HepG2 (cell line): Measurements from ENCODE around the gene MEG3. TPM values are rescaled to one million over a fixed set of nuclear protein-coding genes. Genes with fewer than 3 reads are reported as not detected.

Source experiments
- ELF1 ChIP-seq: sonication (generic); formaldehyde crosslinking; IDR thresholded peaks from 2 replicates; pipeline ENCODE4 v1.4.0; 2020; ENCODE audit warnings: missing genetic modification reagents
- NCOA1 ChIP-seq: sonication (generic); formaldehyde crosslinking; IDR thresholded peaks from 2 replicates; pipeline ENCODE4 v1.9.0; 2021; ENCODE audit warnings: missing genetic modification reagents
- RXRB ChIP-seq: IDR thresholded peaks from 2 replicates; pipeline ENCODE4 v1.6.1; 2016; ENCODE audit warnings: borderline replicate concordance, missing genetic modification reagents, missing compliant biosample characterization
- SCMH1 ChIP-seq: sonication (generic); formaldehyde crosslinking; IDR thresholded peaks from 2 replicates; pipeline ENCODE4 v1.9.0; 2021; ENCODE audit warnings: missing genetic modification reagents, mild to moderate bottlenecking, borderline replicate concordance
- SPEN ChIP-seq: sonication (generic); formaldehyde crosslinking; IDR thresholded peaks from 2 replicates; pipeline ENCODE4 v1.5.1; 2020; ENCODE audit warnings: low read depth, mild to moderate bottlenecking, missing genetic modification reagents
- YY1 ChIP-seq: IDR thresholded peaks from 2 replicates; pipeline ENCODE4 v1.6.1; 2011; ENCODE audit warnings: low read length, low read depth, moderate library complexity, mild to moderate bottlenecking; ENCODE audit not compliant: insufficient read depth, insufficient replicate concordance
- ZBTB20 ChIP-seq: sonication (generic); formaldehyde crosslinking; IDR thresholded peaks from 2 replicates; pipeline ENCODE4 v1.8.1; 2023; ENCODE audit warnings: missing genetic modification reagents, low read depth, mild to moderate bottlenecking, borderline replicate concordance
- ZBTB37 ChIP-seq: sonication (generic); formaldehyde crosslinking; IDR thresholded peaks from 2 replicates; pipeline ENCODE4 v1.4.0; 2020; ENCODE audit warnings: mild to moderate bottlenecking, missing genetic modification reagents
- ZBTB39 ChIP-seq: sonication (generic); formaldehyde crosslinking; IDR thresholded peaks from 2 replicates; pipeline ENCODE4 v1.5.0; 2020; ENCODE audit warnings: missing genetic modification reagents
- ZBTB8A ChIP-seq: sonication (generic); formaldehyde crosslinking; IDR thresholded peaks from 2 replicates; pipeline ENCODE4 v1.4.0; 2020; ENCODE audit warnings: mild to moderate bottlenecking, low read depth, missing genetic modification reagents, borderline replicate concordance
- ZC3H13 ChIP-seq: sonication (generic); formaldehyde crosslinking; IDR thresholded peaks from 2 replicates; pipeline ENCODE4 v1.8.1; 2023; ENCODE audit warnings: mild to moderate bottlenecking, missing genetic modification reagents, moderate library complexity
- ZFP62 ChIP-seq: sonication (generic); formaldehyde crosslinking; IDR thresholded peaks from 2 replicates; pipeline ENCODE4 v1.4.0; 2020; ENCODE audit warnings: missing genetic modification reagents
- ZNF20 ChIP-seq: sonication (generic); formaldehyde crosslinking; IDR thresholded peaks from 2 replicates; pipeline ENCODE4 v1.4.0; 2020; ENCODE audit warnings: mild to moderate bottlenecking, moderate library complexity, missing genetic modification reagents
- ZNF224 ChIP-seq: sonication (generic); formaldehyde crosslinking; IDR thresholded peaks from 2 replicates; pipeline ENCODE4 v1.5.0; 2020; ENCODE audit warnings: mild to moderate bottlenecking, missing genetic modification reagents
- ZNF326 ChIP-seq: sonication (generic); formaldehyde crosslinking; IDR thresholded peaks from 2 replicates; pipeline ENCODE4 v1.4.0; 2020; ENCODE audit warnings: missing genetic modification reagents, borderline replicate concordance
- ZNF563 ChIP-seq: sonication (generic); formaldehyde crosslinking; IDR thresholded peaks from 2 replicates; pipeline ENCODE4 v1.8.0; 2022; ENCODE audit warnings: mild to moderate bottlenecking, moderate library complexity, missing genetic modification reagents
- ZNF570 ChIP-seq: sonication (generic); formaldehyde crosslinking; IDR thresholded peaks from 2 replicates; pipeline ENCODE4 v1.4.0; 2020; ENCODE audit warnings: mild to moderate bottlenecking, missing genetic modification reagents, borderline replicate concordance
- ZNF607 ChIP-seq: sonication (generic); formaldehyde crosslinking; IDR thresholded peaks from 2 replicates; pipeline ENCODE4 v1.5.1; 2020; ENCODE audit warnings: missing genetic modification reagents, mild to moderate bottlenecking, borderline replicate concordance
- ZNF770 ChIP-seq: sonication (generic); formaldehyde crosslinking; IDR thresholded peaks from 2 replicates; pipeline ENCODE4 v1.5.0; 2020; ENCODE audit warnings: mild to moderate bottlenecking, missing genetic modification reagents
- ZSCAN22 ChIP-seq: sonication (generic); formaldehyde crosslinking; IDR thresholded peaks from 2 replicates; pipeline ENCODE4 v1.4.0; 2020; ENCODE audit warnings: mild to moderate bottlenecking, missing genetic modification reagents
- polyA plus RNA-seq, 8 experiments: library from polyadenylated mRNA; depleted of rRNA in 3 of 8; stranded (reverse) in 7 of 8; unstranded in 1 of 8; fragments of >200 nt; fragmentation: Illumina TruSeq in 4 of 8; extraction: Trizol in 4 of 8; gene quantifications; 2 replicates each; pipeline versions ENCODE4 v1.2.1 to v1.2.3, GENCODE V29; 2011 to 2016; ENCODE audit warnings: low read depth in 4 of 8, missing spikeins in 1 of 8, mixed read lengths in 1 of 8; ENCODE audit not compliant: insufficient read depth in 1 of 8
- total RNA-seq, 5 experiments: library from RNA; depleted of rRNA; stranded (reverse); fragments of >200 nt; fragmentation: Illumina TruSeq; extraction: Trizol; gene quantifications; 2 replicates each; pipeline ENCODE4 v1.2.3, GENCODE V29; 2016; ENCODE audit warnings: low read depth in 1 of 5
- TF ChIP-seq, protein P1 (sequence below): sonication (generic); formaldehyde crosslinking; IDR thresholded peaks from 2 replicates; pipeline ENCODE4 v1.4.0; 2020; ENCODE audit warnings: mild to moderate bottlenecking, missing genetic modification reagents
- TF ChIP-seq, protein P2 (sequence below): IDR thresholded peaks from 2 replicates; pipeline ENCODE4 v1.6.1; 2016

MEG3 gene
- total and polyA plus RNA-seq, 2 of the 13 experiments (the other 11 are each of a cell fraction or from before 2014, with no cell fraction given), result 0.17 TPM; not detected in 1

GRCh38 chr14:100816950-100817901, 8.7 kb upstream of the MEG3 start (continued):
- TF ChIP-seq ZNF224 (no peak), YY1 (peak; percentile 48), ELF1 (CRISPR knock-in tag) (peak; percentile 76), ZBTB20 (CRISPR knock-in tag) (peak; percentile 99), NCOA1 (0 out of 2 replicates have a peak, but pooled peaks have one; percentile 72), ZC3H13 (CRISPR knock-in tag) (0 out of 2 replicates have a peak, but pooled peaks have one; percentile 76), SPEN (no peak; the same call in 1 of the 2 replicates), ZBTB8A (no peak), SCMH1 (CRISPR knock-in tag) (no peak), RXRB (CRISPR knock-in tag) (peak; percentile 95), ZFP62 (no peak), ZSCAN22 (CRISPR knock-in tag) (peak; percentile 80; the same call in 1 of the 2 replicates), ZNF563 (peak; percentile 57; the same call in 1 of the 2 replicates), ZBTB39 (CRISPR knock-in tag) (no peak; the same call in 1 of the 2 replicates), ZNF770 (peak; percentile 44; the same call in 1 of the 2 replicates), ZNF607 (CRISPR knock-in tag) (peak; percentile 33; the same call in 1 of the 2 replicates), ZNF326 (no peak), ZBTB37 (CRISPR knock-in tag) (no peak; the same call in 1 of the 2 replicates), ZNF570 (no peak), ZNF20 (CRISPR knock-in tag) (no peak)
- TF ChIP-seq, protein P1, sequence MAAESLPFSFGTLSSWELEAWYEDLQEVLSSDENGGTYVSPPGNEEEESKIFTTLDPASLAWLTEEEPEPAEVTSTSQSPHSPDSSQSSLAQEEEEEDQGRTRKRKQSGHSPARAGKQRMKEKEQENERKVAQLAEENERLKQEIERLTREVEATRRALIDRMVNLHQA, result no peak
- TF ChIP-seq, protein P2, sequence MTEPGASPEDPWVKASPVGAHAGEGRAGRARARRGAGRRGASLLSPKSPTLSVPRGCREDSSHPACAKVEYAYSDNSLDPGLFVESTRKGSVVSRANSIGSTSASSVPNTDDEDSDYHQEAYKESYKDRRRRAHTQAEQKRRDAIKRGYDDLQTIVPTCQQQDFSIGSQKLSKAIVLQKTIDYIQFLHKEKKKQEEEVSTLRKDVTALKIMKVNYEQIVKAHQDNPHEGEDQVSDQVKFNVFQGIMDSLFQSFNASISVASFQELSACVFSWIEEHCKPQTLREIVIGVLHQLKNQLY (CRISPR knock-in tag), result peak; percentile 93
